ENCODE results near the gene AGAP3.

AGAP3 gene

DNA sequence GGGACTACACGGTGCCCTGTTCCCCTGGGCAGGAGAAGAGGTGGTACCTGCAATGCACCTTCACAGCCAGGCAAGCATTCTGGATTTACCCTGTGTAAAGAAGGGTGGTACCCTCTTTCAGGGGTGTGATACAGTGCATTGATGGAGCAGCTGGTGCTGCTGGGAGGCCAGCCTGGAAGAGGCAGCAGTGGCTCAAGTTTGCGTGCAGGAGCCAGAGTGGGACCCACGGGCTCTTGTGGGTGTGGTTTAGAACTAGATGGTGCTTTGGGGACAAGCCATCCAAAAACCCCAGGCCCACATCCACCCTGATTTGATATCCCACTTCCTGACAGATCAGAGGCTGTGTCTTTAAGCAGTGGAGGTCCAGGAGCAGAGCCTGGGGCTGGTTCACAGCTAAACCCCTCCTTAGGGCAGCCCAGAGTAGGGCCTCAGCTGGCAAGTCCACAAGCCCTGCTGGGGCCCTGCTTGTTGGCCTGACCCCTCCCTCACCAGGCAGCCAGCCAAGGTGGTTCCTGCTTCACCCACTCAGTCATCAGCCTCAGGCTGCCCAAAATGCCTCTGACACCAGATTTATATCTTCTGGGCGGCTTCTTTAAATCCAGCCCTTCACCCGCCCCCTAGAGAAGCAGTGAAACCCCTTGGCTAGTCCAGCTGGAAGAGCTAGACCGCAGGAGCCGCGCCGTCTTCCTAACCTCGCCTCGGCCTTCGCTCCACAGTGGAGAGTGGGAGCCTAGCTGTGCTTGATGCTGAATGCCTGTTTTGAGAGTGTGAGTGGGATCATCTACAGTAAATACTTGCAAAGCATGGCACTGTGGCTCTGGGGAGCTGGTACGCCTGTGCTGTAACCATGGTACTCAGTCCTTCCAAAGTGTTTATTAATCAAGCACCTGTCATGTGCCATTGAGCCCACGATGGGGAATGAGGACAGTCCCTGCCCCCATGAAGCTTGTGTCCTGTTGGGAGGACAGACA, 39.4 kb upstream of the AGAP3 start:
- FAIRE-seq (no peak), DNase-seq (ENCODE audit: insufficient read length, low spot score) (no peak)
- no peak for TF ChIP-seq PAX5 (IDR thresholded peaks at IDR 0.05; ENCODE audit: insufficient read depth, low read length, severe bottlenecking)
- TF ChIP-seq POU2F2 (IDR thresholded peaks at IDR 0.05; ENCODE audit: low read depth, low read length): no peak
- no peak for TF ChIP-seq POLR2AphosphoS5 (IDR thresholded peaks at IDR 0.05; ENCODE audit: low read depth, low read length)
- no peak for TF ChIP-seq TAF1 (IDR thresholded peaks at IDR 0.05; ENCODE audit: low read depth, low read length)
- no peak for TF ChIP-seq SPI1 (IDR thresholded peaks at IDR 0.05; ENCODE audit: low read depth, low read length)
- no peak for TF ChIP-seq POLR2A (IDR thresholded peaks at IDR 0.05; ENCODE audit: low read depth, low read length)

DNA sequence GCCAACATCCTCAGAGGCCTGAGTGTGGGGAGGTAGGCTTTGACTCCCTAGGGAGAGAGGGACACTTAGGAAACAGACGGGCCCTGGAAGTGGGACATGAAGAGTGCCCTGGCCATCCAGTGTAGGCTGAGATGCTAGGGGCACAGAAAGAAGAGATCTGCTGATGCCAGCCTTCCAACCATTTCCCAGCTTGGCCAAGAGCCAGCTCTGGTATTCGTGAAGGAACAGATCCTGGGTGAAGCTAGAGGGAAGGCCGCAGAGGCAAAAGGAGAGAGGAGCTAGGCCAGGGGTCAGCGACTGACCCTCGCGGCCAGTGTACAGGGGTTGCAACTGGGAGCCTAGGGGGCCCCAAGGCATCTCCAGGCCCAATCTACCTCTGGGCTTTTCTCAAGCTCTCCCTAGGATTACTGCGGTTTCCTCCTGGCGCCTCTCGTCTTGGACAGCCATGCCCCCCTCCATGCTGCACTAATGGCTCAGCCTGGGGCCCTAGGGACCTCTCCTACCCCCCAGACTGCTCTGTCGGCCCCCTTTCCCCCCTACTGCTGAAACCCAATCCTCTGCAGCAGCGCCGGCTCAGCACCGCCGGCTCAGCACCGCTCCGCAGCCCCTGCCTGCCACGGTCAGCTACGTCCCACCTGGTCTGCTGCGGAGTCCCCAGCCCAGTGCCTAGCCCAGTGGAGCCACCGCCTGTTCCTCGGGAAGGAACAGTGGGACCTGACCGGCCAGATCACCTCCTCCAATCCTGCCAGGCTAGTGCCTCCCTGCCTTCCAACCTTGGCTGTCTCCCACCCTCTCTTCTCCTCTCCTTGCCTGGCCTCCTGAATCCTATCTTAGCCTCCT, 38.1 kb upstream of the AGAP3 start, which contains the start of gene ASIC3:
Gene ASIC3 (plus strand): TSS at position 556 of the 840 bp plus-strand sequence. CDS start 355 bp downstream, outside the sequence.
- TF ChIP-seq PAX5 (IDR thresholded peaks at IDR 0.05; ENCODE audit: insufficient read depth, low read length, severe bottlenecking) (no peak), POLR2AphosphoS5 (IDR thresholded peaks at IDR 0.05; ENCODE audit: low read depth, low read length) (no peak), SPI1 (IDR thresholded peaks at IDR 0.05; ENCODE audit: low read depth, low read length) (no peak), TAF1 (IDR thresholded peaks at IDR 0.05; ENCODE audit: low read depth, low read length) (no peak), POU2F2 (IDR thresholded peaks at IDR 0.05; ENCODE audit: low read depth, low read length) (no peak), POLR2A (IDR thresholded peaks at IDR 0.05; ENCODE audit: low read depth, low read length) (no peak)
- FAIRE-seq (no peak), DNase-seq (ENCODE audit: insufficient read length, low spot score) (no peak)

DNA sequence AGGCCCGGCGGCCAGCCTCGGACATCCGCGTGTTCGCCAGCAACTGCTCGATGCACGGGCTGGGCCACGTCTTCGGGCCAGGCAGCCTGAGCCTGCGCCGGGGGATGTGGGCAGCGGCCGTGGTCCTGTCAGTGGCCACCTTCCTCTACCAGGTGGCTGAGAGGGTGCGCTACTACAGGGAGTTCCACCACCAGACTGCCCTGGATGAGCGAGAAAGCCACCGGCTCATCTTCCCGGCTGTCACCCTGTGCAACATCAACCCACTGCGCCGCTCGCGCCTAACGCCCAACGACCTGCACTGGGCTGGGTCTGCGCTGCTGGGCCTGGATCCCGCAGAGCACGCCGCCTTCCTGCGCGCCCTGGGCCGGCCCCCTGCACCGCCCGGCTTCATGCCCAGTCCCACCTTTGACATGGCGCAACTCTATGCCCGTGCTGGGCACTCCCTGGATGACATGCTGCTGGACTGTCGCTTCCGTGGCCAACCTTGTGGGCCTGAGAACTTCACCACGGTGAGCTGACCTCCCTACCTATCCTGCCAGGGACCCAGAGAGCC, 37.3 kb upstream of the AGAP3 start:
- TF ChIP-seq POU2F2 (IDR thresholded peaks at IDR 0.05; ENCODE audit: low read depth, low read length) (no peak), POLR2AphosphoS5 (IDR thresholded peaks at IDR 0.05; ENCODE audit: low read depth, low read length) (no peak), PAX5 (IDR thresholded peaks at IDR 0.05; ENCODE audit: insufficient read depth, low read length, severe bottlenecking) (no peak)
- no peak for FAIRE-seq
- no peak for DNase-seq (ENCODE audit: insufficient read length, low spot score)

DNA sequence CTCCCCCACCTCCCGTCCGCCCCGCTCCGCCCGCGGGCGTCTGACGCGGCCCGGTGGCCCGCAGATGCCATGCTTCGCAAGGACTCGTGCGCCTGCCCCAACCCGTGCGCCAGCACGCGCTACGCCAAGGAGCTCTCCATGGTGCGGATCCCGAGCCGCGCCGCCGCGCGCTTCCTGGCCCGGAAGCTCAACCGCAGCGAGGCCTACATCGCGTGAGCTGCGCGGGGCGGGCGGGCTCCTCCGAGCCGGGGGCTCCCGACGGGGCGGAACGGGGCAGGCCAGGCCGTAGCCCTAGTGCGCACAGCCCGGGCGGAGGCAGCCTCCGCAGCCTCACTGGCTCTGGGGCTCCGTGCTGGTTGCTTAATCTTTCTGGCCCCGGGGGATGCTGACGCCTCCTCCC, 35.2 kb upstream of the AGAP3 start:
- DNase-seq (ENCODE audit: insufficient read length, low spot score): no peak
- FAIRE-seq: no peak
- no peak for TF ChIP-seq TAF1 (IDR thresholded peaks at IDR 0.05; ENCODE audit: low read depth, low read length)
- TF ChIP-seq POLR2A (IDR thresholded peaks at IDR 0.05; ENCODE audit: low read depth, low read length): no peak
- no peak for TF ChIP-seq POLR2AphosphoS5 (IDR thresholded peaks at IDR 0.05; ENCODE audit: low read depth, low read length)
- TF ChIP-seq PAX5 (IDR thresholded peaks at IDR 0.05; ENCODE audit: insufficient read depth, low read length, severe bottlenecking): no peak
- TF ChIP-seq SPI1 (IDR thresholded peaks at IDR 0.05; ENCODE audit: low read depth, low read length): no peak
- no peak for TF ChIP-seq POU2F2 (IDR thresholded peaks at IDR 0.05; ENCODE audit: low read depth, low read length)

DNA sequence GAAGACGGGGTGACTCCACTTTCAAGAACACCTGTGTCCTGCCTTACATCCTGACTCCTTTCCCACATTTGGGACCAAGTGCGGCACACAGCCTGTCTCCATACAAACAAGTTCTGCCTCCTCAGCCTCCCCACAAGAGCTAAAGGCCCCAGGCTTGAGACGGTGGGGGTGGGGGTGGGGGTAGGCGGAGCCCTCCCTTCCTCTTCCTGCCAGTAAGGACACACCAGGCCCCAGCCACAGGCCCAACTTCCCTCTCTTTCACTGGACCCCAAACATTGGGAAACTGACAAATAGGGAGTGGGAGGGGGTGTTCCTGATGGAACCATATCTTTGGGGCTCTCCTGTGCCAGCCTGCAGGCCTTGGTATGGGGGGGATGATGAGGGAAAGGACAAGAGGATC, 33.2 kb upstream of the AGAP3 start:
- DNase-seq (ENCODE audit: insufficient read length, low spot score) (no peak), FAIRE-seq (no peak)
- TF ChIP-seq SPI1 (IDR thresholded peaks at IDR 0.05; ENCODE audit: low read depth, low read length) (no peak), PAX5 (IDR thresholded peaks at IDR 0.05; ENCODE audit: insufficient read depth, low read length, severe bottlenecking) (no peak), TAF1 (IDR thresholded peaks at IDR 0.05; ENCODE audit: low read depth, low read length) (no peak), POU2F2 (IDR thresholded peaks at IDR 0.05; ENCODE audit: low read depth, low read length) (no peak), POLR2A (IDR thresholded peaks at IDR 0.05; ENCODE audit: low read depth, low read length) (no peak), POLR2AphosphoS5 (IDR thresholded peaks at IDR 0.05; ENCODE audit: low read depth, low read length) (no peak)

DNA sequence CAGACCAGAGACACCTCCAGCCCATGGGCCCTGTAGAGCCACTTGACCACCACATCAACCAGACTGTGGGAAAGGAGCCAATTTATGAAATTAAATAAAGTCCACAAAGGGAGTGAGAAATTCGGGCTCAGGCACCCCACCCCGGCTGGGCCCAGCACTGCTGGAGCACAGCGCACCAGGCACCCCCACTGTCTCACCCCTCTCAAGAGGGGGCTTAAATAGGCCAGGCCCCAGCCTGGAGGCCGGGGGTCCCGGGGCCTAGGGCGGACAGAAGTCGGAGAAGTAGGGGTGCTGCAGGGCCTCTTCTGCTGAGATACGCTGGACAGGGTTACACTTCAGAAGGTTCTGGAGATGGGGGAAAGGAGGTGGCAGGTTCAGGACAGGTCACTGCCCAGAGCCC, 32.5 kb upstream of the AGAP3 start:
- TF ChIP-seq POU2F2 (IDR thresholded peaks at IDR 0.05; ENCODE audit: low read depth, low read length): no peak
- no peak for TF ChIP-seq POLR2AphosphoS5 (IDR thresholded peaks at IDR 0.05; ENCODE audit: low read depth, low read length)
- TF ChIP-seq TAF1 (IDR thresholded peaks at IDR 0.05; ENCODE audit: low read depth, low read length): no peak
- TF ChIP-seq POLR2A (IDR thresholded peaks at IDR 0.05; ENCODE audit: low read depth, low read length): no peak
- no peak for TF ChIP-seq PAX5 (IDR thresholded peaks at IDR 0.05; ENCODE audit: insufficient read depth, low read length, severe bottlenecking)
- no peak for TF ChIP-seq SPI1 (IDR thresholded peaks at IDR 0.05; ENCODE audit: low read depth, low read length)
- no peak for DNase-seq (ENCODE audit: insufficient read length, low spot score)
- FAIRE-seq: no peak

DNA sequence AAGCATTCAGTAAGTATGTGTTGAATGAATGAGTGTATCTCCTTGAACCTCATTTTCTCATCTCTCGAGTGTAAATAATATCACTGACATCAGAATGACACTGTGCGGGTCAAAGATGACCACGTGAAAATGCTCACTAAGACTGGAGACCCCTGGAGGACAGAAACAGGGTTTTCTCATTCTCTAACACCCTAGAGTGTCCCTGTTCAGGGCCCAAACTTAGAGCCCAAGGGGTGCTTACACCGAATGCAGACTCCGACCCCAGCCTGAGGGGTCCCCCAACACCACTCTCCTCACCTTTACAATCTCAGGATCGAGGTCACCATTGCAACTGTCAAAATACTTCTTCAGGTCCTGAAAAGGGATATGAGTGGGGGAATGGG, 30.0 kb upstream of the AGAP3 start:
- FAIRE-seq: no peak

DNA sequence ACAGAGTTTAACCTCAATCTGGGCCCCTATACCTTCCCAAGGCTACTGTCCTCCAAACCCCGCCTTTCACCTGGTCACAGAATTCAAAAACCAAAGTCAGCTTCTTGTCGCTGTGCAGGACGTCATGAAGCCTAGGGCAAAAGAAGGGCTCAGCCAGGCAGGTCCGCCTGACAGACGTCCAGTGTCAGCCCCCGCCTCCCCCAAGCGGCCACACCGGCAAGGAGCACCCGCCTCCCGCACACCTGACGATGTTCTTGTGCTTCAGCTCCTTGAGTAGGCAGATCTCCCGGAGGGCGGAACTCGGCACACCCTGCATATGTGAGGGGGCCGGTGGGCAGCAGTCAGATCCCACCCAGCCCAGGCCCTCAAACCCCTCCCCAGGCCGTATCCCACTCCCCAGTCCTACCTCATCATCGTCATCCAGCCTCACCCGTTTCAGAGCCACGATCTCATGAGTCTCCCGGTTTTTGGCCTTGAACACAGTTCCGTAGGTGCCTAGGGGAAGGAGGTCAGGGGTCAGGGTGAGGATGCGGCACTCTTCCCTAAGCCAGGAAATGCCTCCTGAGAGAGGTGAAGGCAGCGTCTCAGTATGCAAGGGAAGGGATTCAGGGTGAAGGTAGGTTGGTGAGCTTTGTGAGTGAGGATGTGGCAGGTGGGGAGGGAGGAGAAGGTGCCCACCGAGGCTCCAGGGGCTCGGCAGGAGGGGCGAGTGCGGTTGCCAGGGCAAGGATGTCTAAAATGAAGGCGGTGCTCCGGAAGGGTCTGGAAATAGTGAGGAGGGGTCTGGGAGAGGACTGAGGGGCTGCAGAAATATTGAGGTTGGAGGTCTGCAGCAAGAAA, 29.4 kb upstream of the AGAP3 start:
- TF ChIP-seq POLR2AphosphoS5 (IDR thresholded peaks at IDR 0.05; ENCODE audit: low read depth, low read length) (no peak), SPI1 (IDR thresholded peaks at IDR 0.05; ENCODE audit: low read depth, low read length) (no peak), TAF1 (IDR thresholded peaks at IDR 0.05; ENCODE audit: low read depth, low read length) (no peak), PAX5 (IDR thresholded peaks at IDR 0.05; ENCODE audit: insufficient read depth, low read length, severe bottlenecking) (no peak), POU2F2 (IDR thresholded peaks at IDR 0.05; ENCODE audit: low read depth, low read length) (no peak), POLR2A (IDR thresholded peaks at IDR 0.05; ENCODE audit: low read depth, low read length) (no peak)
- DNase-seq (ENCODE audit: insufficient read length, low spot score) (no peak), FAIRE-seq (no peak)

More for the DNA sequence above, 30.0 kb upstream of the AGAP3 start:
- TF ChIP-seq TAF1 (IDR thresholded peaks at IDR 0.05; ENCODE audit: low read depth, low read length) (no peak), POLR2A (IDR thresholded peaks at IDR 0.05; ENCODE audit: low read depth, low read length) (no peak), POU2F2 (IDR thresholded peaks at IDR 0.05; ENCODE audit: low read depth, low read length) (no peak), POLR2AphosphoS5 (IDR thresholded peaks at IDR 0.05; ENCODE audit: low read depth, low read length) (no peak), SPI1 (IDR thresholded peaks at IDR 0.05; ENCODE audit: low read depth, low read length) (no peak), PAX5 (IDR thresholded peaks at IDR 0.05; ENCODE audit: insufficient read depth, low read length, severe bottlenecking) (no peak)
- DNase-seq (ENCODE audit: insufficient read length, low spot score): no peak

Data from GM12891 (cell line).